Chondrocyte (in vitro differentiated cells): Measurements from ENCODE around the gene IL1A. TPM values are rescaled to one million over a fixed set of nuclear protein-coding genes. Genes with fewer than 3 reads are reported as not detected.
A peak's percentile ranks its signal among the peaks of the same experiment; 100 is the strongest.

Source experiments
- DNase-seq: peaks from one replicate; pipeline ENCODE4 v3.0.0; 2021; ENCODE audit warnings: mixed read lengths, low spot score
- H3K27ac Mint-ChIP-seq: one replicate; pipeline ENCODE4 v1.8.0; 2021; ENCODE audit warnings: mild to moderate bottlenecking, moderate library complexity, mixed read lengths; ENCODE audit not compliant: unreplicated experiment
- H3K27me3 Mint-ChIP-seq: 2 replicates; pipeline ENCODE4 v1.8.0; 2021; ENCODE audit warnings: low read depth, mixed read lengths
- H3K36me3 Mint-ChIP-seq: 2 replicates; pipeline ENCODE4 v1.8.0; 2021; ENCODE audit warnings: low read depth, mixed read lengths
- H3K4me1 Mint-ChIP-seq: 2 replicates; pipeline ENCODE4 v1.8.0; 2021; ENCODE audit warnings: low read depth, mild to moderate bottlenecking, mixed read lengths
- H3K4me3 Mint-ChIP-seq: one replicate; pipeline ENCODE4 v1.8.0; 2021; ENCODE audit warnings: mild to moderate bottlenecking, moderate library complexity, mixed read lengths; ENCODE audit not compliant: unreplicated experiment
- H3K9me3 Mint-ChIP-seq: 2 replicates; pipeline ENCODE4 v1.8.0; 2021; ENCODE audit warnings: low read depth, mixed read lengths
- CTCF ChIP-seq: fragments of 200-600 bp; sonication (generic); IDR thresholded peaks from 2 replicates; pipeline ENCODE4 v1.5.0; 2021; ENCODE audit warnings: antibody characterized with exemption, mild to moderate bottlenecking, moderate library complexity
- total RNA-seq: library from RNA; stranded (reverse); gene quantifications from 3 replicates; pipeline ENCODE4 v1.2.1, GENCODE V29; 2021

Gene IL1A
- total RNA-seq, 1 donor from 2014 or later, result not detected

- peak; percentile 43 for TF ChIP-seq CTCF
- H3K4me1 Mint-ChIP-seq, result peaks cover 51% of the 10 kb centered on the region
- no peaks in the 10 kb centered on the region for H3K27me3 Mint-ChIP-seq
- H3K27ac Mint-ChIP-seq, result peak overlapping the region; percentile 75
- no peak for DNase-seq
- H3K9me3 Mint-ChIP-seq, result no peaks in the 10 kb centered on the region
- H3K36me3 Mint-ChIP-seq, result no peaks in the 10 kb centered on the region
- no peak overlapping the region for H3K4me3 Mint-ChIP-seq
These were observed 30.0 kb upstream of the IL1A start for GRCh38 chr2:112814278-112814677.

GRCh38 chr2:112813280-112813966 lies 29.1 kb upstream of the IL1A start:
- no peak for DNase-seq
- Mint-ChIP-seq H3K27ac (peak overlapping the region; percentile 80), H3K4me1 (peaks cover 51% of the 10 kb centered on the region), H3K4me3 (no peak overlapping the region), H3K36me3 (no peaks in the 10 kb centered on the region), H3K9me3 (no peaks in the 10 kb centered on the region), H3K27me3 (no peaks in the 10 kb centered on the region)
- no peak for TF ChIP-seq CTCF

- Mint-ChIP-seq H3K4me3 (no peak overlapping the region), H3K9me3 (peaks cover 2% of the 10 kb centered on the region), H3K27ac (peak overlapping the region; percentile 89), H3K27me3 (no peaks in the 10 kb centered on the region), H3K4me1 (peaks cover 45% of the 10 kb centered on the region), H3K36me3 (peaks cover 1% of the 10 kb centered on the region)
- no peak for DNase-seq
- no peak for TF ChIP-seq CTCF
These were observed 28.3 kb upstream of the IL1A start for GRCh38 chr2:112812318-112813267.

GRCh38 chr2:112811841-112812306 lies 27.6 kb upstream of the IL1A start:
- peak overlapping the region; percentile 89 for H3K27ac Mint-ChIP-seq
- no peak for DNase-seq
- peaks cover 38% of the 10 kb centered on the region for H3K4me1 Mint-ChIP-seq
- peaks cover 8% of the 10 kb centered on the region for H3K9me3 Mint-ChIP-seq
- H3K4me3 Mint-ChIP-seq, result no peak overlapping the region
- no peak for TF ChIP-seq CTCF
- no peaks in the 10 kb centered on the region for H3K27me3 Mint-ChIP-seq
- H3K36me3 Mint-ChIP-seq, result peaks cover 6% of the 10 kb centered on the region

GRCh38 chr2:112811276-112811831 lies 27.1 kb upstream of the IL1A start:
- peak overlapping the region; percentile 89 for H3K27ac Mint-ChIP-seq
- peaks cover 6% of the 10 kb centered on the region for H3K36me3 Mint-ChIP-seq
- no peak overlapping the region for H3K4me3 Mint-ChIP-seq
- no peak for DNase-seq
- peaks cover 37% of the 10 kb centered on the region for H3K4me1 Mint-ChIP-seq
- H3K27me3 Mint-ChIP-seq, result no peaks in the 10 kb centered on the region
- no peak for TF ChIP-seq CTCF
- peaks cover 12% of the 10 kb centered on the region for H3K9me3 Mint-ChIP-seq
